ENCODE data around the gene SYCP2L. TPM values are rescaled to one million over a fixed set of nuclear protein-coding genes. Genes with fewer than 3 reads are reported as not detected.

SYCP2L gene
- total and polyA plus RNA-seq, 9 of the 15 experiments (the other 6 are each of a cell fraction or from before 2014, with no cell fraction given), result 12.4 to 46.9 (median 22.0) TPM

- no peaks in the 10 kb centered on the region for H3K79me2 ChIP-seq (ENCODE audit: control insufficient read depth, insufficient read depth, low read length)
- no peak overlapping the region for H2AFZ ChIP-seq (ENCODE audit: low read depth, low read length)
- no peak for DNase-seq (ENCODE audit: extremely low read depth in 1 of 4, low spot score in 3 of 4)
- in situ Hi-C loops (cut with MboI), result no loop called here
- intact Hi-C loops (cut with micrococcal nuclease), result loop anchor here (2.0 kb wide), 1 partner anchor 219 kb away; no protein-coding TSS in a partner anchor
- H3K36me3 ChIP-seq (ENCODE audit: control insufficient read depth, insufficient read depth, low read length), result no peaks in the 10 kb centered on the region
- no peak overlapping the region for H3K27ac ChIP-seq (ENCODE audit: extremely low read depth, low read depth, low read length)
- 50% methylated on average over 4 of the region's 4 CpGs for WGBS (ENCODE audit: insufficient coverage, low coverage, missing lambda C conversion rate)
- ChIA-PET POLR2A (interaction anchor here (1.0 to 1.8 kb wide), 2 partner anchors 9 to 11 kb away, joined by 3 to 4 read pairs; partner anchors contain the start of gene MAK), CTCF (ENCODE audit: low intra/inter-chr PET ratio) (no interaction called here)
- no peak overlapping the region for H3K9ac ChIP-seq (ENCODE audit: insufficient read depth in 1 of 2, low read depth in 2 of 2, low read length in 2 of 2)
- H3K4me2 ChIP-seq (ENCODE audit: insufficient read depth, low read length), result no peak overlapping the region
- BruUV-seq (replicated peaks), result no TSS peak
- no peaks in the 10 kb centered on the region for H3K9me1 ChIP-seq (ENCODE audit: control insufficient read depth, insufficient read depth, low read length)
- ATAC-seq, result no peak
- no peaks in the 10 kb centered on the region for H4K20me1 ChIP-seq (replicated peaks; ENCODE audit: control insufficient read depth, insufficient read depth, low read length)
- peaks cover 7 to 8% of the 10 kb centered on the region in 2 experiments; a peak in 3 of 5 replicates for H3K4me1 ChIP-seq (replicated peaks in 1 of 2; ENCODE audit: control insufficient read depth in 2 of 2, insufficient read depth in 2 of 2, low read length in 2 of 2)
- H3K27me3 ChIP-seq (ENCODE audit: control insufficient read depth in 2 of 2, insufficient read depth in 2 of 2, low read length in 2 of 2), result no peaks in the 10 kb centered on the region
- no peak for FAIRE-seq
- H3K4me3 ChIP-seq, result no peak overlapping the region
- H3K9me3 ChIP-seq (replicated peaks; ENCODE audit: control insufficient read depth, insufficient read depth, low read depth, low read length), result peaks cover 8% of the 10 kb centered on the region
- no peak for TF ChIP-seq SMARCE1 (IDR thresholded peaks at IDR 0.05)
- TF ChIP-seq ZNF347 (CRISPR knock-in tag; IDR thresholded peaks at IDR 0.05; ENCODE audit: low read depth), result no peak
- no peak for TF ChIP-seq PHF21A (IDR thresholded peaks at IDR 0.05; ENCODE audit: borderline replicate concordance, low read depth)
- no peak for TF ChIP-seq HMBOX1 (IDR thresholded peaks at IDR 0.05)
- TF ChIP-seq NEUROD1 (IDR thresholded peaks at IDR 0.05; ENCODE audit: borderline replicate concordance, low read depth, low read length, partially characterized antibody), result no peak
- TF ChIP-seq BRD9 (IDR thresholded peaks at IDR 0.05; ENCODE audit: low read depth, partially characterized antibody), result no peak
- TF ChIP-seq GTF2F1 (IDR thresholded peaks at IDR 0.05; ENCODE audit: low read depth, low read length), result no peak
- no peak for TF ChIP-seq AFF1 (IDR thresholded peaks at IDR 0.05; ENCODE audit: low read depth in 1 of 2, partially characterized antibody in 2 of 2)
- TF ChIP-seq FIP1L1 (IDR thresholded peaks at IDR 0.05; ENCODE audit: low read depth, low read length, poor library complexity, severe bottlenecking), result no peak
- no peak for TF ChIP-seq CGGBP1 (CRISPR knock-in tag; IDR thresholded peaks at IDR 0.05)
- TF ChIP-seq ZNF165 (CRISPR knock-in tag; IDR thresholded peaks at IDR 0.05; ENCODE audit: borderline replicate concordance), result no peak
- TF ChIP-seq HMG20B (CRISPR knock-in tag; IDR thresholded peaks at IDR 0.05), result no peak
- TF ChIP-seq TRIM28 (IDR thresholded peaks at IDR 0.05), result no peak
- TF ChIP-seq SMAD3 (CRISPR knock-in tag; conservative IDR thresholded peaks at IDR 0.05), result no peak
- TF ChIP-seq ZFPM2 (CRISPR knock-in tag; IDR thresholded peaks at IDR 0.05), result no peak
- TF ChIP-seq DMBX1 (CRISPR knock-in tag; IDR thresholded peaks at IDR 0.05; ENCODE audit: borderline replicate concordance), result no peak
- no peak for TF ChIP-seq ELK1 (CRISPR knock-in tag; IDR thresholded peaks at IDR 0.05)
- no peak for TF ChIP-seq SRF (CRISPR knock-in tag; IDR thresholded peaks at IDR 0.05)
These were observed 37.0 kb upstream of the SYCP2L start for GRCh38 chr6:10849901-10850300.
